ENCODE measurements around the gene TFCP2L1.

DNA sequence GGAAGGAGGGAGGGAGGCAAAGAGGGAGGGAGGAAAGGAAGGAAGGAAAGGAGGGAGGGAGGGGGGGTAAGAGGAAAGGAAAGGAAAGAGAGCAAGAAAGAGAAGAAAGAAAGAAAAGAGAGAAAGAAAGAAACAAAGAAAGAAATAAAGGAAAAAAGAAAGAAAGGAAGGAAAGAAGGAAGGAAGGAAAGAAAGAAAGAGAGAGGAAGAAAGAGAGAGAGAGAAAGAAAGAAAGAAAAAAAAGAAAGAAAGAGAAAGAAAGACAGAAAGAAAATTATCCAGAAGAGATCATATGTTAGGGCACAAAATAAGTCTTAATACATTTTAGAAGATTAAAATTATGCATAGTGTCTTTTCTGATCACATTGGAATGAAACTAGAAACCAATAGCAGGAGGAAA, 24.3 kb upstream of the TFCP2L1 start:
- TF ChIP-seq POLR2A (IDR thresholded peaks at IDR 0.05) (no peak), POLR2AphosphoS5 (IDR thresholded peaks at IDR 0.05) (no peak)
- TF ChIP-seq, protein P1, sequence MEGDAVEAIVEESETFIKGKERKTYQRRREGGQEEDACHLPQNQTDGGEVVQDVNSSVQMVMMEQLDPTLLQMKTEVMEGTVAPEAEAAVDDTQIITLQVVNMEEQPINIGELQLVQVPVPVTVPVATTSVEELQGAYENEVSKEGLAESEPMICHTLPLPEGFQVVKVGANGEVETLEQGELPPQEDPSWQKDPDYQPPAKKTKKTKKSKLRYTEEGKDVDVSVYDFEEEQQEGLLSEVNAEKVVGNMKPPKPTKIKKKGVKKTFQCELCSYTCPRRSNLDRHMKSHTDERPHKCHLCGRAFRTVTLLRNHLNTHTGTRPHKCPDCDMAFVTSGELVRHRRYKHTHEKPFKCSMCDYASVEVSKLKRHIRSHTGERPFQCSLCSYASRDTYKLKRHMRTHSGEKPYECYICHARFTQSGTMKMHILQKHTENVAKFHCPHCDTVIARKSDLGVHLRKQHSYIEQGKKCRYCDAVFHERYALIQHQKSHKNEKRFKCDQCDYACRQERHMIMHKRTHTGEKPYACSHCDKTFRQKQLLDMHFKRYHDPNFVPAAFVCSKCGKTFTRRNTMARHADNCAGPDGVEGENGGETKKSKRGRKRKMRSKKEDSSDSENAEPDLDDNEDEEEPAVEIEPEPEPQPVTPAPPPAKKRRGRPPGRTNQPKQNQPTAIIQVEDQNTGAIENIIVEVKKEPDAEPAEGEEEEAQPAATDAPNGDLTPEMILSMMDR (IDR thresholded peaks at IDR 0.05 in 8 of 11, conservative IDR thresholded peaks at IDR 0.05 in 3 of 11): no peak

Measured in spleen (tissue), 7 donors.